GM23248 (cell line): ENCODE results near the gene SYCE1.
"Not testable (repeated sequence)": the region's sequence is repeated elsewhere in the genome, so short reads cannot be mapped to it uniquely, and the experiment has no call there.

ENCODE experiments used
- EZH2 ChIP-seq: fragments of 200-600 bp; sonication (generic); IDR thresholded peaks from 2 replicates; pipeline ENCODE4 v1.6.1; 2018; ENCODE audit warnings: antibody characterized with exemption, mild to moderate bottlenecking; ENCODE audit not compliant: insufficient read depth, poor library complexity, severe bottlenecking
- EZH2phosphoT487 ChIP-seq: fragments of 200-600 bp; sonication (generic); IDR thresholded peaks from 2 replicates; pipeline ENCODE4 v1.6.1; 2018; ENCODE audit warnings: antibody characterized with exemption, moderate library complexity, mild to moderate bottlenecking, low read depth; ENCODE audit not compliant: insufficient read depth

- TF ChIP-seq EZH2, EZH2phosphoT487: not testable (repeated sequence)
Measured at GRCh38 chr10:133518517-133518916, 46.9 kb downstream of the SYCE1 start.
